PC-9 (cell line): ENCODE results near the gene RALGPS1. TPM values are rescaled to one million over a fixed set of nuclear protein-coding genes. Genes with fewer than 3 reads are reported as not detected.

Experiments
- BruUV-seq: library from RNA; stranded (reverse); fragments of 400-500 nt; replicated peaks from 2 replicates; lab custom pipeline; 2021; lab: Mats Ljungman, UMichigan
- CTCF ChIA-PET: fragments of 300-600 bp; sonication (Branson Sonifier 250); formaldehyde crosslinking; loops from one replicate; lab custom pipeline; 2022; ENCODE audit warnings: antibody characterized with exemption; lab: Charles Lee
- POLR2A ChIA-PET: fragments of 300-600 bp; sonication (Branson Sonifier 250); formaldehyde crosslinking; loops from one replicate; lab custom pipeline; 2022; ENCODE audit warnings: antibody characterized with exemption; ENCODE audit not compliant: unreplicated experiment; lab: Charles Lee
- DNase-seq, 2 experiments: peaks; one replicate each; pipeline versions ENCODE4 v3.0.0 to v3.0.0-alpha.2; 2015 to 2022; ENCODE audit warnings: mixed read lengths in 1 of 2
- H2AFZ ChIP-seq: fragments of 200-600 bp; sonication (generic); 2 replicates; pipeline ENCODE4 v1.8.1; 2017; ENCODE audit warnings: antibody characterized with exemption
- H3F3A ChIP-seq: fragments of 200-600 bp; sonication (generic); 2 replicates; pipeline ENCODE4 v1.8.1; 2017; ENCODE audit warnings: antibody characterized with exemption, mild to moderate bottlenecking, low read depth; ENCODE audit not compliant: insufficient read depth
- H3K27ac ChIP-seq: fragments of 200-600 bp; sonication (generic); 2 replicates; pipeline ENCODE4 v1.6.1; 2016; ENCODE audit warnings: mixed run types
- H3K27me3 ChIP-seq: fragments of 200-600 bp; sonication (generic); 2 replicates; pipeline ENCODE4 v1.6.1; 2016; ENCODE audit warnings: low read depth, mixed run types; ENCODE audit not compliant: insufficient read depth
- H3K36me3 ChIP-seq: fragments of 200-600 bp; sonication (generic); 2 replicates; pipeline ENCODE4 v1.6.1; 2016; ENCODE audit warnings: low read depth, mixed run types
- H3K4me1 ChIP-seq: fragments of 200-600 bp; sonication (generic); replicated peaks from 2 replicates; pipeline ENCODE4 v1.6.1; 2016; ENCODE audit warnings: mixed run types; ENCODE audit not compliant: insufficient read depth
- H3K4me2 ChIP-seq: fragments of 200-600 bp; sonication (generic); 2 replicates; pipeline ENCODE4 v1.6.1; 2017; ENCODE audit warnings: mixed run types
- H3K4me3 ChIP-seq: fragments of 200-600 bp; sonication (generic); 2 replicates; pipeline ENCODE4 v1.6.1; 2016; ENCODE audit warnings: mixed run types
- H3K79me2 ChIP-seq: fragments of 200-600 bp; sonication (generic); 2 replicates; pipeline ENCODE4 v1.6.1; 2017; ENCODE audit warnings: low read depth, mixed run types
- H3K9me2 ChIP-seq: fragments of 200-600 bp; sonication (generic); 2 replicates; pipeline ENCODE4 v1.8.1; 2017; ENCODE audit warnings: mild to moderate bottlenecking; ENCODE audit not compliant: insufficient read depth
- H3K9me3 ChIP-seq: fragments of 200-600 bp; sonication (generic); 2 replicates; pipeline ENCODE4 v1.8.1; 2016; ENCODE audit warnings: low read depth; ENCODE audit not compliant: insufficient read depth
- H4K20me1 ChIP-seq: fragments of 200-600 bp; sonication (generic); 2 replicates; pipeline ENCODE4 v1.8.1; 2017; ENCODE audit not compliant: insufficient read depth
- EZH2 ChIP-seq: fragments of 200-600 bp; sonication (generic); IDR thresholded peaks from 2 replicates; pipeline ENCODE4 v1.8.0; 2017; ENCODE audit warnings: antibody characterized with exemption, low read depth
- intact Hi-C: fragments of 100-400 bp; cut with micrococcal nuclease; formaldehyde crosslinking; loops from one replicate; pipeline ENCODE4 v1.10.0; 2022; ENCODE audit not compliant: unreplicated experiment
- total RNA-seq: library from RNA; stranded (reverse); gene quantifications from 2 replicates; pipeline ENCODE4 v1.2.3, GENCODE V29; 2021
- TF ChIP-seq, protein P1 (sequence below): fragments of 200-600 bp; sonication (generic); conservative IDR thresholded peaks from 2 replicates; pipeline ENCODE4 v1.6.1; 2017; ENCODE audit warnings: mixed run types, antibody characterized with exemption, mild to moderate bottlenecking, moderate library complexity

RALGPS1 gene
- total RNA-seq, 1 experiment from 2014 or later: 23.3 TPM

DNA sequence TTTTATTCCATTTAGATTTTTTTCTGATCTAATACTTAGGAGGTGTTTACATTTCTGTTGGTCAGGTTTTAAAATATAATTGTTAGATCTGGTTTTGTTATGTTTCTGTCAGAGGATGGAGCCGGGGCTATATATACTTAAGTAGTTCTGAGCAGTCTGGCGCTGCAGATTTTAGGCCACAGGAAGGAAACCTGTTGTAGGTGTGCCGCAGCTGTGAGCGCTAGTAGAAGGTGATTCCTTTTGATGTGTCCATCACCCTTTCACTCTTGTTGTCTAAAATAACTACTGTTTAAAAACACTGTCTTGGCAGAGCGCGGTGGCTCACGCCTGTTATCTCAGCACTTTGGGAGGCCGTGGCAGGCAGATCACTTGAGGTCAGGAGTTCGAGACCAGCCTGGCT lies 37.2 kb upstream of the RALGPS1 start:
- no peak for TF ChIP-seq EZH2
- TF ChIP-seq, protein P1, sequence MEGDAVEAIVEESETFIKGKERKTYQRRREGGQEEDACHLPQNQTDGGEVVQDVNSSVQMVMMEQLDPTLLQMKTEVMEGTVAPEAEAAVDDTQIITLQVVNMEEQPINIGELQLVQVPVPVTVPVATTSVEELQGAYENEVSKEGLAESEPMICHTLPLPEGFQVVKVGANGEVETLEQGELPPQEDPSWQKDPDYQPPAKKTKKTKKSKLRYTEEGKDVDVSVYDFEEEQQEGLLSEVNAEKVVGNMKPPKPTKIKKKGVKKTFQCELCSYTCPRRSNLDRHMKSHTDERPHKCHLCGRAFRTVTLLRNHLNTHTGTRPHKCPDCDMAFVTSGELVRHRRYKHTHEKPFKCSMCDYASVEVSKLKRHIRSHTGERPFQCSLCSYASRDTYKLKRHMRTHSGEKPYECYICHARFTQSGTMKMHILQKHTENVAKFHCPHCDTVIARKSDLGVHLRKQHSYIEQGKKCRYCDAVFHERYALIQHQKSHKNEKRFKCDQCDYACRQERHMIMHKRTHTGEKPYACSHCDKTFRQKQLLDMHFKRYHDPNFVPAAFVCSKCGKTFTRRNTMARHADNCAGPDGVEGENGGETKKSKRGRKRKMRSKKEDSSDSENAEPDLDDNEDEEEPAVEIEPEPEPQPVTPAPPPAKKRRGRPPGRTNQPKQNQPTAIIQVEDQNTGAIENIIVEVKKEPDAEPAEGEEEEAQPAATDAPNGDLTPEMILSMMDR: no peak
- H3K4me1 ChIP-seq: 0 out of 2 replicates have a peak, but pooled peaks cover 4% of the 10 kb centered on the region
- H3K4me3 ChIP-seq: no peak overlapping the region
- CTCF ChIA-PET: no interaction called here
- H3K4me2 ChIP-seq: no peak overlapping the region
- no peak overlapping the region for H3K27ac ChIP-seq
- H3K9me2 ChIP-seq: no peaks in the 10 kb centered on the region
- no peak for DNase-seq
- H3F3A ChIP-seq: peaks cover 3% of the 10 kb centered on the region
- H3K79me2 ChIP-seq: peaks cover 10% of the 10 kb centered on the region; the same call in 1 of the 2 replicates
- peaks cover 5% of the 10 kb centered on the region for H4K20me1 ChIP-seq
- no peaks in the 10 kb centered on the region for H3K36me3 ChIP-seq
- H3K27me3 ChIP-seq: no peaks in the 10 kb centered on the region
- H2AFZ ChIP-seq: no peak overlapping the region
- H3K9me3 ChIP-seq: no peaks in the 10 kb centered on the region
- no TSS peak for BruUV-seq
- POLR2A ChIA-PET: no interaction called here
- intact Hi-C loops: no loop called here

DNA sequence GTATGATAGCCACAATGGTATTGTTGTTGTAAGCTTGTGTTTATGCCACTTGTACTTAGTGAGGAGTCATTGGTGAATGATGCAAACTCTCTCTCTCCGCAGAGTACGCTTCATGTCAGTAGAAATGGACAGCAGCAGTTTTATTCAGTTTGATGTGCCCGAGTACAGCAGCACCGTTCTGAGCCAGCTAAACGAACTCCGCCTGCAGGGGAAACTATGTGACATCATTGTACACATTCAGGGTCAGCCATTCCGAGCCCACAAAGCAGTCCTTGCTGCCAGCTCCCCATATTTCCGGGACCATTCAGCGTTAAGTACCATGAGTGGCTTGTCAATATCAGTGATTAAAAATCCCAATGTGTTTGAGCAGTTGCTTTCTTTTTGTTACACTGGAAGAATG lies 35.3 kb upstream of the RALGPS1 start:
- no peak overlapping the region for H3K4me3 ChIP-seq
- no peaks in the 10 kb centered on the region for H3K9me2 ChIP-seq
- 0 out of 2 replicates have a peak, but pooled peaks cover 4% of the 10 kb centered on the region for H3K4me1 ChIP-seq
- peaks cover 3% of the 10 kb centered on the region for H3F3A ChIP-seq
- H3K79me2 ChIP-seq: peaks cover 10% of the 10 kb centered on the region; the same call in 1 of the 2 replicates
- TF ChIP-seq, protein P1: no peak
- TF ChIP-seq EZH2: no peak
- no peaks in the 10 kb centered on the region for H3K9me3 ChIP-seq
- no peak for DNase-seq
- intact Hi-C loops: no loop called here
- H3K4me2 ChIP-seq: no peak overlapping the region
- no peaks in the 10 kb centered on the region for H3K27me3 ChIP-seq
- H3K27ac ChIP-seq: no peak overlapping the region
- H3K36me3 ChIP-seq: no peaks in the 10 kb centered on the region
- ChIA-PET POLR2A (no interaction called here), CTCF (no interaction called here)
- H2AFZ ChIP-seq: no peak overlapping the region
- peaks cover 5% of the 10 kb centered on the region for H4K20me1 ChIP-seq
- no TSS peak for BruUV-seq

DNA sequence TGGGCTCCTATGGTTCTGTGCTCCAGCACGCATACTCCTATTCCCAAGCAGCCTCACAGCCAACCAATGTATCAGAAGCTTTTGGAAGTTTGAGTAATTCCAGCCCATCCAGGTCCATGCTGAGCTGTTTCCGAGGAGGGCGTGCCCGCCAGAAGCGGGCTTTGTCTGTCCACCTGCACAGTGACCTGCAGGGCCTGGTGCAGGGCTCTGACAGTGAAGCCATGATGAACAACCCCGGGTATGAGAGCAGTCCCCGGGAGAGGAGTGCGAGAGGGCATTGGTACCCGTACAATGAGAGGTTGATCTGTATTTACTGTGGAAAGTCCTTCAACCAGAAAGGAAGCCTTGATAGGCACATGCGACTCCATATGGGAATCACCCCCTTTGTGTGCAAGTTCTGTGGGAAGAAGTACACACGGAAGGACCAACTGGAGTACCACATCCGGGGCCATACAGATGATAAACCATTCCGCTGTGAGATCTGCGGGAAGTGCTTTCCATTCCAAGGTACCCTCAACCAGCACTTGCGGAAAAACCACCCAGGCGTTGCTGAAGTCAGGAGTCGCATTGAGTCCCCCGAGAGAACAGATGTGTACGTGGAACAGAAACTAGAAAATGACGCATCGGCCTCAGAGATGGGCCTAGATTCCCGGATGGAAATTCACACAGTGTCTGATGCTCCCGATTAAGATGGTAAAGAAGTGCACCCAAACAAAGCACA lies 34.2 kb upstream of the RALGPS1 start:
- H3K36me3 ChIP-seq: no peaks in the 10 kb centered on the region
- H3K79me2 ChIP-seq: peaks cover 10% of the 10 kb centered on the region; the same call in 1 of the 2 replicates
- TF ChIP-seq, protein P1: no peak
- no peak for TF ChIP-seq EZH2
- peaks cover 5% of the 10 kb centered on the region for H4K20me1 ChIP-seq
- ChIA-PET CTCF (no interaction called here), POLR2A (no interaction called here)
- no peak overlapping the region for H3K4me2 ChIP-seq
- H3K9me2 ChIP-seq: no peaks in the 10 kb centered on the region
- DNase-seq: no peak
- no peaks in the 10 kb centered on the region for H3K27me3 ChIP-seq
- BruUV-seq: no TSS peak
- no peak overlapping the region for H2AFZ ChIP-seq
- H3K4me1 ChIP-seq: no peaks in the 10 kb centered on the region
- H3F3A ChIP-seq: no peaks in the 10 kb centered on the region
- H3K4me3 ChIP-seq: no peak overlapping the region
- H3K9me3 ChIP-seq: no peaks in the 10 kb centered on the region
- intact Hi-C loops: no loop called here
- H3K27ac ChIP-seq: no peak overlapping the region
